HUES64 (cell line): ENCODE results near the gene FRS3.

Experiments used
- H3K27ac ChIP-seq: 2 replicates; pipeline ENCODE4 v1.7.0; 2013; ENCODE audit warnings: low read depth, low read length, inconsistent platforms
- H3K27me3 ChIP-seq: 2 replicates; pipeline ENCODE4 v1.6.1; 2013; ENCODE audit warnings: mild to moderate bottlenecking, low read length; ENCODE audit not compliant: insufficient read depth
- H3K36me3 ChIP-seq: 2 replicates; pipeline ENCODE4 v1.6.1; 2013; ENCODE audit warnings: mild to moderate bottlenecking, low read length; ENCODE audit not compliant: insufficient read depth
- H3K4me1 ChIP-seq: 2 replicates; pipeline ENCODE4 v1.6.1; 2013; ENCODE audit warnings: mild to moderate bottlenecking, low read length, moderate library complexity; ENCODE audit not compliant: insufficient read depth
- H3K4me3 ChIP-seq: 2 replicates; pipeline ENCODE4 v1.5.1; 2013; ENCODE audit warnings: mild to moderate bottlenecking, low read length, moderate library complexity
- H3K9ac ChIP-seq: 2 replicates; pipeline ENCODE4 v1.6.1; 2013; ENCODE audit warnings: mild to moderate bottlenecking, low read depth, low read length
- H3K9me3 ChIP-seq: 2 replicates; pipeline ENCODE4 v1.6.1; 2013; ENCODE audit warnings: low read depth, low read length; ENCODE audit not compliant: insufficient read depth
- WGBS: fragments of 150-250, 120-280 bp; methylation state at CpG from one replicate; pipeline ENCODE4 v1.1.7; 2013; ENCODE audit warnings: missing lambda C conversion rate; 5-methylcytosine and 5-hydroxymethylcytosine counted together

The FRS3 gene

DNA sequence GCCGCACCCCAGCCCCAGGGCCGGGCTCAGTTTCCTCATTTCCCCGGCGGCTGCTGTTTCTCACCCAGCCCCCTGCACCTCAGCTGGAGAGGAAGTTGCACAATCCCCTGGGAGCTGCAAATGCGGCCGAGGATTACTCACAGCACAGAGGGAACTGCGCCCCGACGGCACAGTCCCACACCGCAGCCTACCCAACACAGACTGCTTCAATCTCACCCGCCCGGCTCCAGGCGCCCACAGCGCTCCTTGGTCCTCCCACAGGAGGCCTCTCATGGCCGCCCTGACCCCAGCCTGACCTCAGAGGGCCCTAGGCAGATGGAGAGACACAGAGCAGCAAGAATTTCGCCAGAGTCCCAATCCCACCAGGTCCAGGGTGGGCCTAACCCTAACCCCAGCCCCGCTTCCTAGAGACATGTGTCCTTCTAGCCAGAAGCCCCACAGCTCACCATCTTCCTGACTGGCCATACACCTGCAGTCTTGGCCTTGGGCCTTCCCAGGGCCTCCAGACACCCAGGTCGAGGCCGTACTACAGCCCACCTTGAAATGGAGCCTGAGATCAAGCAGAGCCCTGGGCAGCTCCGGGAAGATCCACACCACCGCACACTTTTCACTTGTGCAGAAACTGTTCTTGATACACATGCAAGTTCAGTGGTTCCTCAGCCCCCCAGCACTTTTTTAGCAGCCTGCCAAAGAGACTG is 56.0 kb downstream of the FRS3 start:
- H3K27me3 ChIP-seq: no peaks in the 10 kb centered on the region
- no peaks in the 10 kb centered on the region for H3K9me3 ChIP-seq
- H3K4me1 ChIP-seq: 0 out of 2 replicates have a peak, but pooled peaks cover 3% of the 10 kb centered on the region
- WGBS: 66% methylated on average over 21 of the region's 21 CpGs
- H3K36me3 ChIP-seq: no peaks in the 10 kb centered on the region
- H3K27ac ChIP-seq: no peak overlapping the region
- H3K9ac ChIP-seq: no peak overlapping the region
- no peak overlapping the region for H3K4me3 ChIP-seq

DNA sequence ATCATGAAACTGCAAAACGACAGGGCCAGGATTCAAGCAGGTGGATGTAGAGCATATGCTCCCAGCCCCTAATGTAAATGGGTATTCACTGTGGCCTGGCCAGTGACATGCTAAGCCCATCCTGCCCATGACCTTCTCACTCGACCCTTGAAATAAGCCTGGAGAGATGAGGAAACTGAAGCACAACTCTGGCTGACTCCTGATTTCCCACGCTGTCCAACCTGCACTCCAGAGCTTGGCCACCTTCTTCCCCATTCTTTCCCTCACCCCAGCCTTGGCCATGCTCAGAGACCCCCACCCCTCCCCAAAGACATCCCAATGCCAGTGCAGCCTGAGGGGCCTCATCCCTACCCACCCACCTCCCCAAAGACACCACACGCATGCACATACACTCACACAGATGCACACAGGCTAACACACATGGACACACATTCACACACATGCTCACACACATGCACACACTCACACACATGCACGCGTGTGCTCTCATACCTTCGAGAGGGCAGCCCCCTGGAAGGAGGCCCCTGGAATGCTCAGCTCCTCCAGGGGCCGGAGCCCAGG is 56.7 kb downstream of the FRS3 start:
- Histone ChIP-seq H3K36me3 (no peaks in the 10 kb centered on the region), H3K27ac (no peak overlapping the region), H3K9ac (no peak overlapping the region), H3K9me3 (no peaks in the 10 kb centered on the region), H3K4me3 (no peak overlapping the region), H3K27me3 (no peaks in the 10 kb centered on the region), H3K4me1 (0 out of 2 replicates have a peak, but pooled peaks cover 3% of the 10 kb centered on the region)
- 87% methylated on average over 8 of the region's 8 CpGs for WGBS

DNA sequence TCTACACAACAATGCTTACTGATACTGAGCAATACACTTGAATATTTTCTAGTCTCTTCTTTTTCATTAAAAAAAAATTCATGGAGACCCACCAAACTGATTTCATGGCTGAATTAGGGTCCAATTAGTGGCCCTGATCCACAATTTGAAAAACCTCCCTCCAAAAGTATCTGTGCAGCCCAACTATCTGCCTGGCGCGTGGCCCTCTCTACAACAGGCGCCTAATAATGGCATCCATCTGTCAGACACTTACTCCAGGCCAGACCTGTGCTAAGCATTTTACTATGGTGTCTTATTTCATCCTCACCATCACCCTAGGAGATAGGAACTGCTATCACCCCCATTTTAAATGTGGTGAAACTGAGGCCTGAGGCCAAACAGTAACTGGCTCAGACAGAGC is 58.3 kb downstream of the FRS3 start:
- Histone ChIP-seq H3K9ac (no peak overlapping the region), H3K4me3 (no peak overlapping the region), H3K9me3 (no peaks in the 10 kb centered on the region), H3K27ac (no peak overlapping the region), H3K36me3 (no peaks in the 10 kb centered on the region), H3K27me3 (no peaks in the 10 kb centered on the region), H3K4me1 (0 out of 2 replicates have a peak, but pooled peaks cover 3% of the 10 kb centered on the region)
- 96% methylated on average over 3 of the region's 3 CpGs for WGBS

DNA sequence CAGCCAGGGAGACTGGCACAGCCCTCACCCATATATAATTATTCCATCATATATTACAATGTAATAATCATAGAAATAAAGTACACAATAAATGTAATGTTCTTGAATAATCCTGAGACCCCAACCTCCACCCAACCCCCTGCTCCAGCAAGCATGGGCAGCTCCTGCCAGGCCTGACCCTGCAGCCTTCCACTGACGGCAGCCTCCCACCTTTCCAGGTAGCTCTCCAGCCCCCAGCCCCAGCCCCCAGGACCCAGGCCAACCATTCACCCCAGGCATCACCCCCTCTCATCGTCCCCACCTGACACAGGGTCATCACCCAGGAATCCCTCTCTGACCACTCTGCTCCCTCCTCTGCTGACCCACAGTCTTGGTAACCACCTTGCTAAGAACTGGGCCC is 58.9 kb downstream of the FRS3 start:
- Histone ChIP-seq H3K9me3 (no peaks in the 10 kb centered on the region), H3K4me1 (0 out of 2 replicates have a peak, but pooled peaks cover 3% of the 10 kb centered on the region), H3K27me3 (no peaks in the 10 kb centered on the region), H3K4me3 (no peak overlapping the region), H3K36me3 (no peaks in the 10 kb centered on the region), H3K27ac (no peak overlapping the region), H3K9ac (no peak overlapping the region)
- WGBS: 84% methylated on average over 2 of the region's 2 CpGs

DNA sequence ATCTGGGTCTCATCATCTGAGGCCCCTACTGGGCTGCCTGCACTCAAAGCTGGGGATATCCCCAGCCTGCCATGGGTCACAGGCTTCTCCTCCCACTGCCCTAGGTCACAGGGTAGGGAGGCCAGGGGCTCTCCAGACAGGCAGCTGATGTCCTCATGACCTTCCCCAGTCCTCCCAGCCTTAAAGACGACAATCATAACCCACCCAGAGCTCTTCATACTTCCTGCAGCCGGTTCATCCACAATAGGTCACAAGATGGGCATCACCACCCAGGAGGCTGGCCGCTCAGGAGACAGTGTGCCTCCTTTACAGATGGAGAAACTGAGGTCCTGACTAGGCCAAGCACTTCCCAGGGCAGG is 59.5 kb downstream of the FRS3 start:
- Histone ChIP-seq H3K27ac (no peak overlapping the region), H3K4me3 (no peak overlapping the region), H3K36me3 (no peaks in the 10 kb centered on the region), H3K27me3 (no peaks in the 10 kb centered on the region), H3K9me3 (no peaks in the 10 kb centered on the region), H3K4me1 (0 out of 2 replicates have a peak, but pooled peaks cover 3% of the 10 kb centered on the region), H3K9ac (no peak overlapping the region)
- 87% methylated on average over 3 of the region's 3 CpGs for WGBS
